IPS DF 19.7 (cell line): ENCODE results near the gene KNL1.
A peak's percentile ranks its signal among the peaks of the same experiment; 100 is the strongest.
"Not testable (repeated sequence)": the region's sequence is repeated elsewhere in the genome, so short reads cannot be mapped to it uniquely, and the experiment has no call there.

Source experiments
- DNase-seq: peaks from one replicate; pipeline ENCODE4 v3.0.0-alpha.2; 2013; ENCODE audit warnings: low read depth, low spot score

Gene KNL1, protein sequence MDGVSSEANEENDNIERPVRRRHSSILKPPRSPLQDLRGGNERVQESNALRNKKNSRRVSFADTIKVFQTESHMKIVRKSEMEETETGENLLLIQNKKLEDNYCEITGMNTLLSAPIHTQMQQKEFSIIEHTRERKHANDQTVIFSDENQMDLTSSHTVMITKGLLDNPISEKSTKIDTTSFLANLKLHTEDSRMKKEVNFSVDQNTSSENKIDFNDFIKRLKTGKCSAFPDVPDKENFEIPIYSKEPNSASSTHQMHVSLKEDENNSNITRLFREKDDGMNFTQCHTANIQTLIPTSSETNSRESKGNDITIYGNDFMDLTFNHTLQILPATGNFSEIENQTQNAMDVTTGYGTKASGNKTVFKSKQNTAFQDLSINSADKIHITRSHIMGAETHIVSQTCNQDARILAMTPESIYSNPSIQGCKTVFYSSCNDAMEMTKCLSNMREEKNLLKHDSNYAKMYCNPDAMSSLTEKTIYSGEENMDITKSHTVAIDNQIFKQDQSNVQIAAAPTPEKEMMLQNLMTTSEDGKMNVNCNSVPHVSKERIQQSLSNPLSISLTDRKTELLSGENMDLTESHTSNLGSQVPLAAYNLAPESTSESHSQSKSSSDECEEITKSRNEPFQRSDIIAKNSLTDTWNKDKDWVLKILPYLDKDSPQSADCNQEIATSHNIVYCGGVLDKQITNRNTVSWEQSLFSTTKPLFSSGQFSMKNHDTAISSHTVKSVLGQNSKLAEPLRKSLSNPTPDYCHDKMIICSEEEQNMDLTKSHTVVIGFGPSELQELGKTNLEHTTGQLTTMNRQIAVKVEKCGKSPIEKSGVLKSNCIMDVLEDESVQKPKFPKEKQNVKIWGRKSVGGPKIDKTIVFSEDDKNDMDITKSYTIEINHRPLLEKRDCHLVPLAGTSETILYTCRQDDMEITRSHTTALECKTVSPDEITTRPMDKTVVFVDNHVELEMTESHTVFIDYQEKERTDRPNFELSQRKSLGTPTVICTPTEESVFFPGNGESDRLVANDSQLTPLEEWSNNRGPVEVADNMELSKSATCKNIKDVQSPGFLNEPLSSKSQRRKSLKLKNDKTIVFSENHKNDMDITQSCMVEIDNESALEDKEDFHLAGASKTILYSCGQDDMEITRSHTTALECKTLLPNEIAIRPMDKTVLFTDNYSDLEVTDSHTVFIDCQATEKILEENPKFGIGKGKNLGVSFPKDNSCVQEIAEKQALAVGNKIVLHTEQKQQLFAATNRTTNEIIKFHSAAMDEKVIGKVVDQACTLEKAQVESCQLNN (N-terminal part only)

DNA sequence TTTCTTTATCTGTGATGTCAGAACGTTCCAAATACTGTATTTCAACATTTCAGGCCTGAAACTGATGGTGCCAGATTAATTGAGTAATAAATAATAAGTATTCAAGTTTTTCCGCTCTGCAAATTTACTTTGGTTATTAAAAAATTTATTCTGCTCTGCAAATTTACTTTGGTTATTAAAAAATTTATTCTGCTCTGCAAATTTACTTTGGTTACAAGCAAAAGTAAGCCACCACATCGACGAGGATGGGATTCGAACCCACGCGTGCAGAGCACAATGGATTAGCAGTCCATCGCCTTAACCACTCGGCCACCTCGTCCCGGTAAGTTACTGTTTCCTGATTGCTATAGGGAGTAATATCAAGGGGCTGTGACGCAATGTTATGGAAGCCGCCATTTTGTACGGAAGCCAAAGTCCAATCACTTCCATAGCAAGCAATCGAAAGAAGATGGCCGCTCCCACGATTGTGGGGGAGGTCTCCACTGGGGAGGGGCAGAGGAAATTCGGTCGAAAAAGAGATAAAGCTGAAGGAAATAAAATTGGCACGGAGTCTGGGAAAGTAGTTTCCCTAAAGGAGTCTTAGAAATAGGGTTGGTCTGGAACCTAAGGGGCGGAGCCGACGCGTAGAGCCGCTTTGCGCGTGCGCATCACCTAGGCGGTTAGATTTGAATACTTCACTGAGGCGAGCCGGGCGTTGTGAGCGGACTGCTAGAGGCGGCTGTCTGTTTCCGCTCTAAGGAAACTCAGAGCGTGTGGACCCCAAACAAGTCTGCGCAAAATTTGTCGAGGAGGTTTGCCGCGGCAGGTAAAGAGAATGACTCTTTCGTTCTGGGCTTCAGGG is at the start of gene KNL1:
KNL1 (plus strand) TSS at position 662 of the 841 bp plus-strand sequence. CDS start 8,683 bp downstream, outside the sequence.
- DNase-seq: peak; percentile 57

DNA sequence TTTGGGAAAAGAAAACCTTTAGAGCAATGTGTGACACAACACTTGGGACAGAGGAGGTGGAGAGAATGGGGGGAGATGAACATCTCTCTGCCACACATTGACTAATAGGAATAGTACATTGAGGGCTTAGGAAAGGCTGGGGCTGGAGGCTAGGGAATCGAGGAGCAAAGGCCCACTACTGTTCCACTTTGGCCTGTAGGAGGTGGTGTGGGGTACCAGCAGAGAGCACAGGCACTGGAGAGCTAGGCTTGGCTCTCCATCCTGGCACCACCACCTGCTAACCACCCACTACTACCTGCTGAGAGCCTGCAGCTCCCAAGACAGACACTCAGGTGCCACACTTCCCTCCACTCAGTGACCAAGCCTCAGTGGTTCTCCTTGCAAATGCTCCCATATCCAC is 48.6 kb upstream of the KNL1 start:
- no peak for DNase-seq

DNA sequence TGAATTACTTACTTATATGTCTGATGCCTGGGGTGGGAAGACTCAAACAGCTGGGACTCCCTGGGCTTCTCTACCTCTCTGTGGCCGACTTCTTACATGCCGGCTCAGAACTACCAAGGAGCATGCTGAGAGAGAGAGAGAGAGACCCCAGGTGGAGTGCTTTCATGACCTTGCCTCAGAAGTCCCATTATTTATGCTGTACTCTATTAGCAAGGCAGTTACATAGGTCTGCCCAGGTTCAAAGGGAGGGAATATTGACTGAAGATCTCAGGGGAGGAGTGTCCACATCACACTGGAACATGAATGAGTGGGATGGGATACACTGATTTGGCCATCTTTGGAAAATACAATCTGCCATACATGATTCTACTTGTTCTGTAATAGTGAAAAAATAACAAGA is 45.4 kb upstream of the KNL1 start:
- no peak for DNase-seq

DNA sequence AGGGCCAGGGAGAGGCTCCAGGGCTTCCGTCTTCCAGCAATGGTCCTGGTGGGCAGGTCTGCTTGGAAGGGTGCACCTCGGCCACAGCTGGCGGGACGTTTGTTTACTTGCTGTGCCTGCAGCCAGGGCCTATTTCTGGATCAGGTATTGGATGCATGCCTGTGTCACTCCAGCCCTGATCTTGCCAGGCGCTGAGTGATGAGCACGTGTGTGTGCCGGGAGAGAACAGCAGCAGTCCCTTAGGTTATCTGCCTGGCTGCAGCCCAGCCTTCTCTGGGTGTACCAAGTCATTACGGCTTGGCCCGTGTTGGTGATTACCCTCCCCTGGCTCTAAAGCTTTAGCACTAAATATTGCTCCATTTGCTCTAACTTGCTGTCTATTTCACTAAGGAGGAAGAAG is 44.2 kb upstream of the KNL1 start:
- no peak for DNase-seq

DNA sequence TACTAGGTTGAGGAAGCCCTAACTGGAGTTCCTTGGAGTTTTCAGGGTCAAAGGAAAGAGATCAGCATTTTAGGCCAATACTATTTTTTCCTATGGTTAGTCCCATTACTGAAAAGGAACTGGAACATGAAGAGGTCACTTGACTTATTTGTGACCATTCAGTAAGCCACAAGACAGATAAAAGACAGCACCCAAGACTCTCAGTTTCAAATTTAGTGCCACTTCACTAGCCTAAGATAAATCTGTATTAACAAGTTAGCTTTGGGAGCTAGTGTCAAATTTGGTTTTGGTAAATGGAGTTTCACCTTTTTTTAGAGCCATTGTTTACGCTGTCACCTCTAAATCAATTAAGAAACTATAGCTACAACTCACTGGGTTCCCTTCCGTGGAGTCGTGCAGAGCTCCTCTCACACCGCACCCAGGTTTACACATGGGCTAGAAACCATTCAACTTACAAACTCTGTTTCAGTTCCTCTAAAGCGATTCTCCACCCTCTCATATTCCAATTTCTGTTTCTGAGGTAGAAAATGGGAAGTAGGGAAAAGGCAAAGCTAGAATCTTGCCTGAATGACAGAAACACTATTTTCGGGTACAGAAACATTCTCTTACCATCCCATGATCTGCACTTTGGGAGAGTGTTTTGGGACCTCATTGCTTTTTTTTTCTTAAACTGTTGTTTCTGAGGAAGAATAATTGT is 43.6 kb upstream of the KNL1 start:
- no peak for DNase-seq

DNA sequence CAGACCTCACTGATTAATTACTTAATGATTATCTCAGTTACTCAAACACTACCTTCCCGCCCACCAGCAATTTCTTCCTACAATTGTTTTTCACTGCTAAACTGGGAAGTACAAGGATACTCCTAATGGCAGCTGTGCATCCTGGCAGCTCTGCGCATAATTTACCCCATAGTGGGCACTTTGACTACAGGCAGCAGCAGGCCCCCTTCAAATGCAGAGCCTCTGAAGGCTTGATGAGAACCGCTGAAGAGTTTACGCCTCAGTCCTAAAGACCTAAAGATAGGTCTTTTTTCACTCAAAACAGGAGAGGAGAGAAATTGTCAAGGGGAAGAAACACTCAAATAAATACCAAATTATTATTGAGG is 39.9 kb upstream of the KNL1 start:
- DNase-seq: no peak

DNA sequence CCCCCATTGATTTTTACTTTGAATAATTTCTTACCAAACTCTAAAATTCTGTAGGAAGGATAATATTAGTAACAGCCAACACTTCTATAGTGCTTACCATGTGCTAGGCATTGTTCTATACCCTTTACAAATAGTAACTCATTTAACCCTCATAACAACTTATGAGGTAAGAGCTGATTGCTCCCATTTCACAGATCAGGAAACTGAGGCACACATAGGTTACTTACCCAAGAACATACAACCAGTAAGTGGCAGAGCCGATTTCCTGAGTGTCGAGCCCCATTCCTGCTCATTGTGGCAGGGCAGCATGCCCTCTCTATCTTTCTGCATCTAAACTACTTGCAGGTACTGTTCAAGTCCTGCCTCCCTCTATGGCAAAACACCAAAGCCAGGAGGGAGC is 38.2 kb upstream of the KNL1 start:
- no peak for DNase-seq

DNA sequence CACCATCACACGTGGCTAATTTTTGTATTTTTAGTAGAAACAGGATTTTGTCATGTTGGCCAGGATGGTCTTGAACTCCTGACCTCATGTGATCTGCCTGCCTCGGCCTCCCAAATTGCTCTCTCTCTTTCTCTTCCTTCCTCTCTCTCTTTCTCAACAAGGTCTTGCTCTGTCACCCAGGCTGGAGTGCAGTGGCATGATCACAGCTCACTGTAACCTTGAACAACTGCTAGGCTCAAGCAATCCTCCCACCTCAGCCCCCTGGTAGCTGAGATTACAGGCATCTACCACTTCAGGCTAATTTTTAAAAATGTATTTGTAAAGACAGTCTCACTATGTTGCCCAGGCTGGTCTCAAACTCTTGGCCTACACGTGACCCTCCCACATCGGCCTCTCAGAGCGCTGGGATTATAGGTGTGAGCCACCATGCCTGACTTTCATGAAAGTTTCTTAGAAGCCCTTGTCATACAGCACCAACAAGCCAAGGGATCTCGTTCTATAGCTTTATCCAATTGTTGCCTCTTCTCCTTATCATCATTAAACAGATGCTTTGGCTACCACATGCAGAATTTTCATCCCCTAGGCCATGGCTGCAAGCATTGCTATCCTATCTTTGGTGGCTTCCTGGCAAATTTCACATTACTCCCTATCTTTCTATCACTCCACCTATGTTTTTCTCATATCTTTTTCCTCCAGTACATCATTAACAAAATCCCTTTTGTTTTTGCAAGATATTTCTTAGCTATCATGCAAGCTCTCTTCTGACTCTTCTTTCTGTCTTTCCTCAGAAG is 34.9 kb upstream of the KNL1 start:
- no peak for DNase-seq

DNA sequence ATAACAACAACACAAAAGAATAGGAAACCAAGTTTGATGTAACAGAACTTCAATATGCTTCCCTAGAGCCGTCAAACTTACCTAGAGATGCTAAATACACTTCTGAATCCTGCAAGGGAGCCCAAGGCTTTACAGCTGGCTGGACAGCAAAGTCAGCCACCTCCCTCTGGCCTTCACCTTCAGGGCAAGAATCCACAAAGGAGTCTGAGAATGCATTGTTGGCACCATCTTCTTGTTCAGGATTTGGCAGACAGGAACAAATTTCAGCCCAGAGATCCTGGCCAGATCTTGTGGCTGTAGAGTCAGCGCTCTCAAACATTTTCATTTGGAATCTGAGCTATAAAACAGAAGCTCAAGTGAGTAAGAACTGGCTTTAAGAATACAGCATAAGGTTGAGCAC is 31.4 kb upstream of the KNL1 start:
- no peak for DNase-seq

DNA sequence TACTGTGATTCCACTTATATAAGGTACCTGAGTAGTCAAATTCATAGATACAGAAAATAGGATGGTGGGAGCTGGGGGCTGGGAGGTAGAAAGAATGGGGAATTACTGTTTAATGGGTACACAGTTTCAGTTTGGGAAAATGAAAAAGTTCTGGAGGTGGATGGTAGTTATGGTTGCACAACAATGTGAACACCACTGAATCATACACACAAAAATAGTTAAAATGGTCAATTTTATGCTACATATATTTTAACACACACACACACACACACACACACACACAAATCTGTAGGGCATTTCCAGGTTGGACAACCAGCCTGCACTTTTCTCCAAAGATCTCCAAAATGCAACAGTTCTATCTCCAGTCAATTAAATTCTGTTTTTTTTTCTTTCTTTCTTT is 30.6 kb upstream of the KNL1 start:
- DNase-seq: no peak

DNA sequence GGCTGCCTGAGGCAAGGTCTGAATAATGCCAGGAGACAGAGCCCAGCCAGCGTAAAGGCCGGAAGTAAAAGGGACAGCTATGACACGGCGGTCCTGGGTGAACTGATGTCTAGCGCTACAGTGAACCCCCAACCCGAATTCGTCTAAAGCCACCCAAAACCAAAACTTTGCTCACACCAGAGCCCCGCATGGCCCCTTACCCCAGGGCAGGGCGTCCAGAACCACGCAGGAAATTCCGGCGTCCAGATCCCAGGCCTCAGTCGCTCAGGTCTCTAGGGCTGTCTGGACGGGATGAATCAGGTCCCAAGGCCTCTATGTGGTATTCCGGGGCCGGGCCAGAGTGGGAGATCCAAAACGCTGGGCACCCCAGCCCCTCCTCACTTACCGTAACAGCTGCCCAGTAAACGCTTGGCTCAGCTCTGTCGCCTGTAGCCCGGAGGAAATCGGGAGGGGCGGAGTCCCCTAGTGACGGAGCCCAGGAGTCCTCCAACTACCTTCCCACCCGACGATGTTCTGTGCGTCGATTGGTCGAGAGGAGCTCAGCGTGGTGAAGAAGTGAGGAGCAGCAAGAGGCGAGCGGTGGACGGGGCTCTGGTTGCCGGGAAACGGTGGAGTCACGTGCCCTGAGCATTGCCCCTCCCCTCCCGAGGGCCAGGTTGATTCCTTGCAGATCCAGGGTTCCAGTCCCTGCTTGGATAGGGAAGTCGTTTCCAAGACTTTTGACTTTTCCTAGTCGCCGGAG is 29.3 kb upstream of the KNL1 start, which contains the start of gene CCDC32:
CCDC32 (minus strand) TSS at position 452 of the 742 bp plus-strand sequence. CDS start 2,027 bp downstream, outside the sequence.
- peak; percentile 98 for DNase-seq

DNA sequence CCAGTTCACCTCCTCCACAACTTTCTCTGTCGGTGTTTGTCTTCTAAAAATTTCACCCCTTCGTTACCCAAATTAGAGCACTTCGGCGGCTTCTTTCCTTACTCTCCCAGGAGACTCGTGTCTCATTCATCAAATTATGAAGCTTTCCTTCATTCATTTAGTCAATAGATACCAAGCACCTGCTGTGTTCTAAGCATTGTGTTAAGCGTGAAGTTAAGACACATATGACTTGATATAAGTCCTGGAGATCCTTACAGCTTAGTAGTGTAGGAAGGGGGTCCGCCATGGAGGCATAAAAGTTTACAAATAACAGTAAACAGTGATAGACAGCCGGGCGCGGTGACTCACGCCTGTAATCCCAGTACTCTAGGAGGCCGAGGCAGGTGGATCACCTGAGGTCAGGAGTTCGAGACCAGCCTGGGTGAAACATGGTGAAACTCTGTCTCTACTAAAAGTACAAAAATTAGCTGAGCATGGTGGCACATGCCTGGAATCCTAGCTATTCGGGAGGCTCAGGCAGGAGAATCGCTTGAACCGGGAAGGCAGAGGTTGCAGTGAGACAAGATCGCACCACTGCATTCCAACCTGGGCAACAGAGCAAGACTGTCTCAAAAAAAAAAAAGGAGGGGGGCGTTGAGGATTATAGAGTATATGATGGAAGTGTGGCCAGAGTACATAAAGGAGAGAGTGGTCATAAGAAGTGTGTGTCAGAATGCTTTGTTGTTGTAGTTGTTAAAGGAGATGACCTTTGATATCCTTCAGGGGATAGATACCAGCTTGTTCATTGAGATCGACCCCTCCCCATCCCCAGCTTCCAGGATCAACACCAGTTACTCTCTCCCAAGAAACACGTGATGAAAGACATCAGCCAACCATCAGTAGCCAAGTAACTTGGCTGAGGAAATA is 28.5 kb upstream of the KNL1 start:
- DNase-seq: no peak

DNA sequence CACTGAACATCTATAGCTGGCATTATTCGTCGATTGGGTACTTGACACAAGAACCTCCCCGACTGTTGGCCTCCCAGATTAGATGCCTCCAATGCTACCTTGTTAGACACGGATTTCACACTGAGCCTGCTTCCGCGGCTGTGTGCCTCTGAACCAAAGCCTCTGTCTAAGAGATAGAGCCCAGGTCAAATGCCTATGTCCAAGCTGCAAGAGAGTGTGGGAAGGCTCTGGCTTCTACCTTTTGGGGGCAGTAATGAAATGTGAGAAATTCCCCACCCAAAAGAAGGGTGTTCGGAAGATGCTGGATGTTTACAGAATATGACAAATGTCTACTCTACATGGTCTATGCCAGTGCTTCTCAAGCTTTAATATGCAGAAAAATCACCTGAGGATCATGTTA is 26.9 kb upstream of the KNL1 start:
- DNase-seq: no peak

DNA sequence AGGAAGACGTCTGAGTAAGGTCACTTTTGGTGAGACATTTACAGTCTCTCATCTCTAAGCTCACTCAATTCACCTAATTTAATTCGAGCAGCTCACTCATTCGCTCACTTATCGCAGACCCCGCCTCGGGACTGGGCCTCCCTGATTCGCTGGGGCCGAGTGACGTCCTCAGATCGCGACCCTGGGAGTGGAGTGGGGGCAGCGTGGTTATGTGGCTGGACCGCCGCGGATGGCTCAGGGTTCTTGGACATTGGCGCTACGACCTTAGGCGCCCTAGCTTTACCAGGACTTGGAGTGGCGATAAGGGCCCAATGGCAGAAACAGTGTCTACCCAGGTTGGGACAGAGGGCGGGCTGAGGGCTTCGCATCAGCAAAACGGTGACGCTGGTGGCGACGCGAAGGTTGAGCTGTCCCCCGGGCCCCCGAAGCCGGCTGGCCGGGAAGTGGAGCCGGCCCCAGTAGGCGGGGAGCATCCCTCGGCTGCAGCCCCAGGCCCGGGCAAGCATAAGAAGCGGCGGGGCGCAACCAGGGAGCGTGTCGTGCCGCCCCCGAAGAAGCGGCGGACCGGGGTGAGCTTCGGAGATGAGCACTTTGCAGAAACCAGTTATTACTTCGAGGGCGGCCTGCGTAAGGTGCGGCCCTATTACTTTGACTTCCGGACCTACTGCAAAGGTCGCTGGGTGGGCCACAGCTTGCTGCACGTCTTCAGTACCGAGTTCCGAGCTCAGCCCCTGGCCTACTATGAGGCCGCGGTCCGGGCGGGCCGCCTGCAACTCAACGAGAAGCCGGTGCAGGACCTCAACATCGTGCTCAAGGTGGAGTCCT is 24.7 kb upstream of the KNL1 start, which contains the start of gene RPUSD2:
RPUSD2 (plus strand) TSS at position 171 of the 825 bp plus-strand sequence; CDS start at position 210, 39 bp downstream.
- DNase-seq: no peak

DNA sequence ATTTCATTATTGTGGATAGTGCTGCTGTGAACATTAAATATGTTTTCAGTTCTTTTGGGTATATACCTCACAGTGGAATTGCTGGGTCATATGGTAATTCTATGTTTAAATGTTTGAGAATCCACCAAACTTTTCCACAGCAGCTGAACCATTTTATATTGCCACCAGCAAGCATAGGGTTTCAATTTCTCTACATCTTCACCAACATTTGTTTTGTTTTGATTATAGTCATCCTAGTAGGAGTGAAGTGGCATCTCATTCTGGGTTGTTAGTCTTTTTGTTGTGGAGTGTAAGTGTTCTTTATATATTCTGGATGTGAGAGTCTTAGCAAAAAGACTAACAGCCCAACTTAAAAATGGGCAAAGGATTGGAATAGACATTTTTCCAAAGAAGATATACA is 18.9 kb upstream of the KNL1 start:
- DNase-seq: no peak

DNA sequence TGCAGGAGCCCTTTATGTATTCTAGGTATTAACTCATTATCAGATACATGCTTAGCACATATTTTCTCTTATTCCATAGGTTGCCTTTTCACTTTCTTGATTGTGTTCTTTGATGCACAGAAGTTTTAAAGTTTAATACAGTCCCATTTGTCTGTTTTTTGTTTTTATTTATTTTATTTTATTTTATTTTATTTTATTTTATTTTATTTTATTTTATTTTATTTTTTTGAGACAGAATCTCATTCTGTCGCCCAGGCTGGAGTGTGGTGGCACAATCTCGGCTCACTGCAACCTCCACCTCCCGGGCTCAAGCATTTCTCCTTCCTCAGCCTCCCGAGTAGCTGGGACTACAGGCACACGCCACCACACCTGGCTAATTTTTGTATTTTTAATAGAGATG is 17.1 kb upstream of the KNL1 start:
- not testable (repeated sequence) for DNase-seq

DNA sequence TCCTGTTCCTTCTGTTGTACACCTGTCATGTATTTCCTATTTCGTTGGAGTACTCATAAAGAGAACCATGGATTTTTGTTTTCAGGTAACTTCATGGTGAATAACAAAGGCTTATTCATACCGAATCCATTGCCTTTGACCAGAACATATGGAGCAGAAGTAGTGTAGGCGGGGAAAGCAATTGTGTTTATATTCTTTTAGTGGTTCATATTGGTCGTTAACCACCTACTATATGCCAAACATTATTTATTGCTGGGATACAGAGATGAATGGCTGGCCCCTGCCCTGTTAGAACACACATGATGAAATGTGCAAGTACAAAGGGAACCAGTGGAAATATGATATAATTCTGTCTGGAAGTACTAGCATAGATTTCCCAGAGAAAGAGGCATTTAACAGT is 15.2 kb upstream of the KNL1 start:
- DNase-seq: no peak
